OCI-LY1 (cell line): ENCODE results near the gene WDR5B.

Experiments
- H2AFZ ChIP-seq: fragments of 200-600 bp; sonication (generic), shearing (Covaris generic); 2 replicates; pipeline ENCODE4 v1.6.0; 2014; ENCODE audit warnings: antibody characterized with exemption, mild to moderate bottlenecking, low read length
- H3F3A ChIP-seq: fragments of 200-600 bp; sonication (generic), shearing (Covaris generic); 2 replicates; pipeline ENCODE4 v1.6.0; 2014; ENCODE audit warnings: mild to moderate bottlenecking, antibody characterized with exemption, low read length, moderate library complexity; ENCODE audit not compliant: insufficient read depth
- H3K27ac ChIP-seq: fragments of 200-600 bp; sonication (generic); 2 replicates; pipeline ENCODE4 v1.5.1; 2014; ENCODE audit warnings: low read length, mixed run types, mild to moderate bottlenecking, low read depth; ENCODE audit not compliant: poor library complexity, severe bottlenecking
- H3K27me3 ChIP-seq: fragments of 200-600 bp; sonication (generic); 2 replicates; pipeline ENCODE4 v1.6.0; 2014; ENCODE audit warnings: antibody characterized with exemption, mild to moderate bottlenecking, low read length, moderate library complexity; ENCODE audit not compliant: insufficient read depth
- H3K36me3 ChIP-seq: fragments of 200-600 bp; sonication (generic); 2 replicates; pipeline ENCODE4 v1.6.1; 2014; ENCODE audit warnings: mild to moderate bottlenecking, antibody characterized with exemption, low read length, moderate library complexity, mixed read lengths; ENCODE audit not compliant: insufficient read depth
- H3K4me1 ChIP-seq: fragments of 200-600 bp; sonication (generic); 2 replicates; pipeline ENCODE4 v1.5.1; 2014; ENCODE audit warnings: mild to moderate bottlenecking, low read length, moderate library complexity; ENCODE audit not compliant: insufficient read depth, severe bottlenecking
- H3K4me2 ChIP-seq: fragments of 200-600 bp; sonication (generic), shearing (Covaris generic); 2 replicates; pipeline ENCODE4 v1.6.1; 2014; ENCODE audit warnings: low read length
- H3K4me3 ChIP-seq: fragments of 200-600 bp; sonication (generic); 2 replicates; pipeline ENCODE4 v1.5.1; 2014; ENCODE audit warnings: low read length, low read depth, mild to moderate bottlenecking, mixed read lengths; ENCODE audit not compliant: poor library complexity, severe bottlenecking
- H3K79me2 ChIP-seq: fragments of 200-600 bp; shearing (Covaris generic); 2 replicates; pipeline ENCODE4 v1.6.1; 2016; ENCODE audit warnings: mixed run types, low read length, mixed read lengths; ENCODE audit not compliant: insufficient read depth
- H3K9ac ChIP-seq: fragments of 200-600 bp; sonication (generic), shearing (Covaris generic); 2 replicates; pipeline ENCODE4 v1.6.1; 2014; ENCODE audit warnings: mild to moderate bottlenecking, low read length, mixed read lengths
- H3K9me2 ChIP-seq: fragments of 200-600 bp; sonication (generic), shearing (Covaris generic); 2 replicates; pipeline ENCODE4 v1.6.1; 2014; ENCODE audit warnings: low read depth, mild to moderate bottlenecking, low read length, mixed read lengths
- H3K9me3 ChIP-seq: fragments of 200-600 bp; shearing (Covaris generic); 2 replicates; pipeline ENCODE4 v1.6.1; 2014; ENCODE audit warnings: low read length, mixed read lengths
- H4K20me1 ChIP-seq: fragments of 200-600 bp; sonication (generic), shearing (Covaris generic); 2 replicates; pipeline ENCODE4 v1.6.0; 2016; ENCODE audit warnings: mild to moderate bottlenecking, low read length; ENCODE audit not compliant: insufficient read depth
- CTCF ChIP-seq: fragments of 200-600 bp; sonication (generic), shearing (Covaris generic); IDR thresholded peaks from 2 replicates; pipeline ENCODE4 v1.5.1; 2017; ENCODE audit warnings: mild to moderate bottlenecking, antibody characterized with exemption, low read length, moderate library complexity, mixed read lengths
- EZH2 ChIP-seq: fragments of 200-600 bp; sonication (generic), shearing (Covaris generic); IDR thresholded peaks from 2 replicates; pipeline ENCODE4 v1.8.0; 2017; ENCODE audit warnings: borderline replicate concordance, mixed run types, mild to moderate bottlenecking, antibody characterized with exemption, low read length, moderate library complexity, mixed read lengths

Gene WDR5B

GRCh38 chr3:122421836-122422235 is 6.0 kb upstream of the WDR5B start:
- Histone ChIP-seq H3K79me2 (no peaks in the 10 kb centered on the region; the same call in 1 of the 2 replicates), H4K20me1 (no peaks in the 10 kb centered on the region), H3K4me2 (no peak overlapping the region), H2AFZ (no peak overlapping the region), H3K9me3 (no peaks in the 10 kb centered on the region), H3K9ac (no peak overlapping the region), H3F3A (no peaks in the 10 kb centered on the region), H3K9me2 (no peaks in the 10 kb centered on the region), H3K27me3 (no peaks in the 10 kb centered on the region), H3K4me3 (no peak overlapping the region), H3K27ac (no peak overlapping the region), H3K4me1 (peaks cover 10% of the 10 kb centered on the region), H3K36me3 (peaks cover 61% of the 10 kb centered on the region)
- TF ChIP-seq EZH2, result no peak
- TF ChIP-seq CTCF, result no peak

DNA sequence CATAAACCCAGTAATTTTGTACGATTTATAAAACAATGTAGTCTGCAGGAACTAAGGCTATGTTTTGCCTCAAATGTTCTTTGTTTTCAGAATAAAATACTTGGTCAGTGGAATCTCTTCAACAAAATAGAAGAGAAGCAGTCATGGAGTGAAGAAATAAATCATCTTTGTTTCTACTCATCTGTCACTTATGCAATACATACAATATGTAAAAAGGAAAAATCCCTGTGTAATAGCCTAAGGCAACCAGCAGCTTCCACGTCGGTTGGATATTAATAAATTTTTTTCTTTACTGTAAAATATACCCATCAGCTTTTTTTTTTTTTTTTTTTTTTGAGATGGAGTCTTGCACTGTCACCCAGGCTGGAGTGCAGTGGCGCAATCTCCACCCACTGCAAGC is 5.2 kb upstream of the WDR5B start:
- no peaks in the 10 kb centered on the region for H3K9me3 ChIP-seq
- TF ChIP-seq CTCF (no peak), EZH2 (no peak)
- no peak overlapping the region for H3K4me2 ChIP-seq
- H3K27me3 ChIP-seq, result no peaks in the 10 kb centered on the region
- no peaks in the 10 kb centered on the region for H3F3A ChIP-seq
- H3K4me3 ChIP-seq, result no peak overlapping the region
- H3K27ac ChIP-seq, result no peak overlapping the region
- no peaks in the 10 kb centered on the region; the same call in 1 of the 2 replicates for H3K79me2 ChIP-seq
- H3K9me2 ChIP-seq, result no peaks in the 10 kb centered on the region
- H3K36me3 ChIP-seq, result peaks cover 54% of the 10 kb centered on the region
- no peak overlapping the region for H3K9ac ChIP-seq
- H4K20me1 ChIP-seq, result no peaks in the 10 kb centered on the region
- H3K4me1 ChIP-seq, result peaks cover 12% of the 10 kb centered on the region
- H2AFZ ChIP-seq, result no peak overlapping the region

DNA sequence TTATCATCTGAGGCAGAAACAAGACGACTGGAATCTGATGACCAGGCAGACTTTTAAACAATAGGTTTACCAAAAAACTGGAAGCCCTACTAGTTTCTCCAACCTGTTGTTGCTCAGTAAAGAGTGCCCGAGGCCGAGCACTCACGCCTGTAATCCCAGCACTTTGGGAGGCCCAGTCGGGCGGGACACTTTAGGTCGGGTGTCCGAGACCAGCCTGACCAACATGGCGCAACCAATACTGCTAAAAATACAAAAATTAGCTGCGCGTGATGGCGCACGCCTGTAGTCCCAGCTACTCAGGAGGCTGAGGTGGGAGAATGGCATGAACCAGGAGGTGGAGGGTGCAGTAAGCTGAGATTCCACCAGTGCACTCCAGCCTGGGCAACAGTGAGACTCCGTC is 1.1 kb upstream of the WDR5B start:
- Histone ChIP-seq H2AFZ (no peak overlapping the region), H3K36me3 (peaks cover 39% of the 10 kb centered on the region; the same call in 1 of the 2 replicates), H3K79me2 (peaks cover 9% of the 10 kb centered on the region), H3K9me2 (no peaks in the 10 kb centered on the region), H3K27me3 (no peaks in the 10 kb centered on the region), H3K9me3 (no peaks in the 10 kb centered on the region), H3F3A (peaks cover 8% of the 10 kb centered on the region; the same call in 1 of the 2 replicates), H3K4me3 (peak overlapping the region; percentile 84), H3K4me1 (peaks cover 44% of the 10 kb centered on the region), H3K9ac (peak overlapping the region; percentile 89), H3K4me2 (peak overlapping the region; percentile 99), H4K20me1 (no peaks in the 10 kb centered on the region), H3K27ac (peak overlapping the region; percentile 91)
- TF ChIP-seq EZH2 (no peak), CTCF (no peak)
